ENCODE results near the gene TMSB10. TPM values are rescaled to one million over a fixed set of nuclear protein-coding genes. Genes with fewer than 3 reads are reported as not detected.

The TMSB10 gene
- total RNA-seq, 1 experiment from 2014 or later: 869 TPM

DNA sequence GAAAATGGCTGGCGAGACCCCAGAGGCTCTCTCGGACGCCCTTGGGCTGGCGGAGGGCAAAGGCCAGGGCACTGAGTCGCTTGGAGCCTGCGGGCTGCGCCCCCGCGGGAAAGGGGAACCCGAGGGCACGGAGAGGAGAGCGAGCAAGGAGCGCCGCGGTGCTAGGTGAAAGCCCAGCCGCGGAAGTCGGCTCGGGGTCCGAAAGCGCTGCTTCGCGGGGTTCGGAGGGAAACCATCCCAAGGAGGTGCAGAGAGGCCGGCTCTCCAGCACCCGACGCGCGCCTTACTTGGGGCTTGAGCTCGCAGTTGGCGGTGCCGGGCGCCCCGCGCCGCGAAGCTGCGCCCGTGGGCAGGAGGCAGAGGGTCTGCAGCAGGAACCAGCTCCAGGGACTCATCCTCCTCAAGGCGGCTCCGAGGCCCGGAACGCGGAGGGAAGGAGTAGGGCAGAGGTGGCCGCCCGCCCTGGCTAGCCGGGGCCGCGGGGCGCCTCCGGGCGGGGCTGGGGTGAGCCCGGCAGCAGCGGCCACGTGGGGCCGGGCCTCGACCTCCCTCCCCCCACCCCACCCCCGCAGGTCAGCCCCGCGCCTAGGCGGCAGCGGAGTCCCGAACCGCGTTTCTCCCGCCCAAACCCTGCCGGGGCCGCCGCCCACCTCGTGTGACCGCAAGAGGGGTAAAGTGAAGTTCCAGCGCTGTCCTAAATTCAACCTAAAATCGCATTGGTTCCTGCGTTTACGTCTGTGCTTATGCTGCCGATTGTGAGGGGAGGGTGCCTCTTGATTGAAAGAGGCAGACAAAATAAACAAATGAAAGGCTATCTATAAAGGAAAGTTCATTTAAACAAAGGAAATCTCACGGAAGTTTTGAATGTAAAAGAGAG lies 24.6 kb upstream of the TMSB10 start, which contains the start of gene TRABD2A (continued):
- TF ChIP-seq, protein P1, sequence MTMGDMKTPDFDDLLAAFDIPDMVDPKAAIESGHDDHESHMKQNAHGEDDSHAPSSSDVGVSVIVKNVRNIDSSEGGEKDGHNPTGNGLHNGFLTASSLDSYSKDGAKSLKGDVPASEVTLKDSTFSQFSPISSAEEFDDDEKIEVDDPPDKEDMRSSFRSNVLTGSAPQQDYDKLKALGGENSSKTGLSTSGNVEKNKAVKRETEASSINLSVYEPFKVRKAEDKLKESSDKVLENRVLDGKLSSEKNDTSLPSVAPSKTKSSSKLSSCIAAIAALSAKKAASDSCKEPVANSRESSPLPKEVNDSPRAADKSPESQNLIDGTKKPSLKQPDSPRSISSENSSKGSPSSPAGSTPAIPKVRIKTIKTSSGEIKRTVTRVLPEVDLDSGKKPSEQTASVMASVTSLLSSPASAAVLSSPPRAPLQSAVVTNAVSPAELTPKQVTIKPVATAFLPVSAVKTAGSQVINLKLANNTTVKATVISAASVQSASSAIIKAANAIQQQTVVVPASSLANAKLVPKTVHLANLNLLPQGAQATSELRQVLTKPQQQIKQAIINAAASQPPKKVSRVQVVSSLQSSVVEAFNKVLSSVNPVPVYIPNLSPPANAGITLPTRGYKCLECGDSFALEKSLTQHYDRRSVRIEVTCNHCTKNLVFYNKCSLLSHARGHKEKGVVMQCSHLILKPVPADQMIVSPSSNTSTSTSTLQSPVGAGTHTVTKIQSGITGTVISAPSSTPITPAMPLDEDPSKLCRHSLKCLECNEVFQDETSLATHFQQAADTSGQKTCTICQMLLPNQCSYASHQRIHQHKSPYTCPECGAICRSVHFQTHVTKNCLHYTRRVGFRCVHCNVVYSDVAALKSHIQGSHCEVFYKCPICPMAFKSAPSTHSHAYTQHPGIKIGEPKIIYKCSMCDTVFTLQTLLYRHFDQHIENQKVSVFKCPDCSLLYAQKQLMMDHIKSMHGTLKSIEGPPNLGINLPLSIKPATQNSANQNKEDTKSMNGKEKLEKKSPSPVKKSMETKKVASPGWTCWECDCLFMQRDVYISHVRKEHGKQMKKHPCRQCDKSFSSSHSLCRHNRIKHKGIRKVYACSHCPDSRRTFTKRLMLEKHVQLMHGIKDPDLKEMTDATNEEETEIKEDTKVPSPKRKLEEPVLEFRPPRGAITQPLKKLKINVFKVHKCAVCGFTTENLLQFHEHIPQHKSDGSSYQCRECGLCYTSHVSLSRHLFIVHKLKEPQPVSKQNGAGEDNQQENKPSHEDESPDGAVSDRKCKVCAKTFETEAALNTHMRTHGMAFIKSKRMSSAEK (CRISPR knock-in tag; IDR thresholded peaks at IDR 0.05; ENCODE audit: borderline replicate concordance): no peak
- TF ChIP-seq NFATC4 (CRISPR knock-in tag; IDR thresholded peaks at IDR 0.05): no peak
- TF ChIP-seq RORB (CRISPR knock-in tag; IDR thresholded peaks at IDR 0.05): no peak
- no peak for TF ChIP-seq SOX15 (CRISPR knock-in tag; IDR thresholded peaks at IDR 0.05)
- peak; percentile 61; the same call in 1 of the 2 replicates for TF ChIP-seq MYBL2 (CRISPR knock-in tag; IDR thresholded peaks at IDR 0.05)
- TF ChIP-seq FOXP1 (CRISPR knock-in tag; IDR thresholded peaks at IDR 0.05; ENCODE audit: borderline replicate concordance): peak; percentile 72
- TF ChIP-seq, protein P2, sequence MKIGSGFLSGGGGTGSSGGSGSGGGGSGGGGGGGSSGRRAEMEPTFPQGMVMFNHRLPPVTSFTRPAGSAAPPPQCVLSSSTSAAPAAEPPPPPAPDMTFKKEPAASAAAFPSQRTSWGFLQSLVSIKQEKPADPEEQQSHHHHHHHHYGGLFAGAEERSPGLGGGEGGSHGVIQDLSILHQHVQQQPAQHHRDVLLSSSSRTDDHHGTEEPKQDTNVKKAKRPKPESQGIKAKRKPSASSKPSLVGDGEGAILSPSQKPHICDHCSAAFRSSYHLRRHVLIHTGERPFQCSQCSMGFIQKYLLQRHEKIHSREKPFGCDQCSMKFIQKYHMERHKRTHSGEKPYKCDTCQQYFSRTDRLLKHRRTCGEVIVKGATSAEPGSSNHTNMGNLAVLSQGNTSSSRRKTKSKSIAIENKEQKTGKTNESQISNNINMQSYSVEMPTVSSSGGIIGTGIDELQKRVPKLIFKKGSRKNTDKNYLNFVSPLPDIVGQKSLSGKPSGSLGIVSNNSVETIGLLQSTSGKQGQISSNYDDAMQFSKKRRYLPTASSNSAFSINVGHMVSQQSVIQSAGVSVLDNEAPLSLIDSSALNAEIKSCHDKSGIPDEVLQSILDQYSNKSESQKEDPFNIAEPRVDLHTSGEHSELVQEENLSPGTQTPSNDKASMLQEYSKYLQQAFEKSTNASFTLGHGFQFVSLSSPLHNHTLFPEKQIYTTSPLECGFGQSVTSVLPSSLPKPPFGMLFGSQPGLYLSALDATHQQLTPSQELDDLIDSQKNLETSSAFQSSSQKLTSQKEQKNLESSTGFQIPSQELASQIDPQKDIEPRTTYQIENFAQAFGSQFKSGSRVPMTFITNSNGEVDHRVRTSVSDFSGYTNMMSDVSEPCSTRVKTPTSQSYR (CRISPR knock-in tag; IDR thresholded peaks at IDR 0.05): no peak
- TF ChIP-seq CREB1 (CRISPR knock-in tag; IDR thresholded peaks at IDR 0.05): peak; percentile 26; the same call in 1 of the 2 replicates
- TF ChIP-seq, protein P3, sequence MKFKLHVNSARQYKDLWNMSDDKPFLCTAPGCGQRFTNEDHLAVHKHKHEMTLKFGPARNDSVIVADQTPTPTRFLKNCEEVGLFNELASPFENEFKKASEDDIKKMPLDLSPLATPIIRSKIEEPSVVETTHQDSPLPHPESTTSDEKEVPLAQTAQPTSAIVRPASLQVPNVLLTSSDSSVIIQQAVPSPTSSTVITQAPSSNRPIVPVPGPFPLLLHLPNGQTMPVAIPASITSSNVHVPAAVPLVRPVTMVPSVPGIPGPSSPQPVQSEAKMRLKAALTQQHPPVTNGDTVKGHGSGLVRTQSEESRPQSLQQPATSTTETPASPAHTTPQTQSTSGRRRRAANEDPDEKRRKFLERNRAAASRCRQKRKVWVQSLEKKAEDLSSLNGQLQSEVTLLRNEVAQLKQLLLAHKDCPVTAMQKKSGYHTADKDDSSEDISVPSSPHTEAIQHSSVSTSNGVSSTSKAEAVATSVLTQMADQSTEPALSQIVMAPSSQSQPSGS (CRISPR knock-in tag; IDR thresholded peaks at IDR 0.05; ENCODE audit: borderline replicate concordance, low read depth): no peak
- no peak for TF ChIP-seq PRRX2 (CRISPR knock-in tag; IDR thresholded peaks at IDR 0.05)
- no peak for TF ChIP-seq ZNF317 (CRISPR knock-in tag; IDR thresholded peaks at IDR 0.05; ENCODE audit: borderline replicate concordance, low read depth)
- no peak for TF ChIP-seq GTF2I (CRISPR knock-in tag; conservative IDR thresholded peaks at IDR 0.05)
- peak; percentile 60; the same call in 1 of the 2 replicates for TF ChIP-seq TP53 (CRISPR knock-in tag; IDR thresholded peaks at IDR 0.05)
- no peak for TF ChIP-seq ATF1 (CRISPR knock-in tag; IDR thresholded peaks at IDR 0.05)
- TF ChIP-seq, protein P4, sequence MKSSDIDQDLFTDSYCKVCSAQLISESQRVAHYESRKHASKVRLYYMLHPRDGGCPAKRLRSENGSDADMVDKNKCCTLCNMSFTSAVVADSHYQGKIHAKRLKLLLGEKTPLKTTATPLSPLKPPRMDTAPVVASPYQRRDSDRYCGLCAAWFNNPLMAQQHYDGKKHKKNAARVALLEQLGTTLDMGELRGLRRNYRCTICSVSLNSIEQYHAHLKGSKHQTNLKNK (CRISPR knock-in tag; IDR thresholded peaks at IDR 0.05): no peak
- TF ChIP-seq ZBTB21 (CRISPR knock-in tag; IDR thresholded peaks at IDR 0.05; ENCODE audit: borderline replicate concordance): no peak
- TF ChIP-seq NR1H2 (CRISPR knock-in tag; IDR thresholded peaks at IDR 0.05): no peak
- TF ChIP-seq TCF7 (CRISPR knock-in tag; IDR thresholded peaks at IDR 0.05; ENCODE audit: low read depth): 0 out of 2 replicates have a peak, but pooled peaks have one; percentile 66
- TF ChIP-seq, protein P5, sequence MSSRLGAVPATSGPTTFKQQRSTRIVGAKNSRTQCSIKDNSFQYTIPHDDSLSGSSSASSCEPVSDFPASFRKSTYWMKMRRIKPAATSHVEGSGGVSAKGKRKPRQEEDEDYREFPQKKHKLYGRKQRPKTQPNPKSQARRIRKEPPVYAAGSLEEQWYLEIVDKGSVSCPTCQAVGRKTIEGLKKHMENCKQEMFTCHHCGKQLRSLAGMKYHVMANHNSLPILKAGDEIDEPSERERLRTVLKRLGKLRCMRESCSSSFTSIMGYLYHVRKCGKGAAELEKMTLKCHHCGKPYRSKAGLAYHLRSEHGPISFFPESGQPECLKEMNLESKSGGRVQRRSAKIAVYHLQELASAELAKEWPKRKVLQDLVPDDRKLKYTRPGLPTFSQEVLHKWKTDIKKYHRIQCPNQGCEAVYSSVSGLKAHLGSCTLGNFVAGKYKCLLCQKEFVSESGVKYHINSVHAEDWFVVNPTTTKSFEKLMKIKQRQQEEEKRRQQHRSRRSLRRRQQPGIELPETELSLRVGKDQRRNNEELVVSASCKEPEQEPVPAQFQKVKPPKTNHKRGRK (CRISPR knock-in tag; IDR thresholded peaks at IDR 0.05; ENCODE audit: borderline replicate concordance): no peak
- TF ChIP-seq GRHL2 (CRISPR knock-in tag; IDR thresholded peaks at IDR 0.05; ENCODE audit: insufficient replicate concordance, severe bottlenecking): no peak
- TF ChIP-seq SMAD3 (CRISPR knock-in tag; IDR thresholded peaks at IDR 0.05; ENCODE audit: borderline replicate concordance): no peak
- no peak for TF ChIP-seq CREM (CRISPR knock-in tag; IDR thresholded peaks at IDR 0.05)
- TF ChIP-seq HMGA2 (CRISPR knock-in tag; IDR thresholded peaks at IDR 0.05): no peak
- no peak for TF ChIP-seq MXD4 (CRISPR knock-in tag; IDR thresholded peaks at IDR 0.05; ENCODE audit: borderline replicate concordance)
- TF ChIP-seq, protein P6, sequence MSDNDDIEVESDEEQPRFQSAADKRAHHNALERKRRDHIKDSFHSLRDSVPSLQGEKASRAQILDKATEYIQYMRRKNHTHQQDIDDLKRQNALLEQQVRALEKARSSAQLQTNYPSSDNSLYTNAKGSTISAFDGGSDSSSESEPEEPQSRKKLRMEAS (CRISPR knock-in tag; IDR thresholded peaks at IDR 0.05): peak; percentile 45; the same call in 1 of the 2 replicates
- TF ChIP-seq IRF2 (CRISPR knock-in tag; IDR thresholded peaks at IDR 0.05; ENCODE audit: borderline replicate concordance, low read depth): no peak
- no peak for TF ChIP-seq NR2C2 (CRISPR knock-in tag; IDR thresholded peaks at IDR 0.05)
- no peak for TF ChIP-seq ZNF121 (CRISPR knock-in tag; IDR thresholded peaks at IDR 0.05)
